ENCODE results near the gene ZBTB7C. TPM values are rescaled to one million over a fixed set of nuclear protein-coding genes. Genes with fewer than 3 reads are reported as not detected.

Gene ZBTB7C
- total RNA-seq, 2 donors from 2014 or later = not detected

- ATAC-seq = no peak
- DNase-seq (ENCODE audit: low spot score in 2 of 2) = no peak
- Mint-ChIP-seq H3K27ac (no peak overlapping the region), H3K9me3 (no peaks in the 10 kb centered on the region), H3K36me3 (no peaks in the 10 kb centered on the region)
These were observed 193.1 kb downstream of the ZBTB7C start for GRCh38 chr18:48215876-48216638.

DNA sequence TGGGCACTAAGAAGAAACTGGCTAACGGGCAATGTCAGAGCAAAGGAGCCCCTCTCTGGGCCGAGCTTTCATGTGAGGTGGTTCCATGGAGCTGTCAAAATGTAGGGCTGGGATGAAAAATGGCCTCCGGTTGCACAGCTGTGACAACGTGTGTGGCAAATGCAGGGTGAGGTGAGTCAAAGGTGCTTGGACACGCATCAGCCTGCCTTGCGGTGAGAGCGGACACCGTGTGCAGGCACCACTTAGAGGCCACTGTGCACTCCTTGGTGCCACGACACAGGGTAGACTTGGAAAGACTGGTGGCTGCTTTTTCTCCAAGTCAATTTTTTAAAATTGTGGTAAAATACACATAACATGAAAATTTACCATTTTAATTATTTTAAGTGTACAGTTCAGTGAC, 195.4 kb downstream of the ZBTB7C start:
- Mint-ChIP-seq H3K27ac (no peak overlapping the region), H3K9me3 (peaks cover 0 to 5% of the 10 kb centered on the region in 2 donors), H3K36me3 (no peaks in the 10 kb centered on the region)
- no peak for ATAC-seq
- no peak for DNase-seq (ENCODE audit: low spot score in 2 of 2)

- Mint-ChIP-seq H3K36me3 (no peaks in the 10 kb centered on the region), H3K9me3 (peaks cover 0 to 5% of the 10 kb centered on the region in 2 donors)
These were observed 200.6 kb downstream of the ZBTB7C start for GRCh38 chr18:48208432-48209140.

DNA sequence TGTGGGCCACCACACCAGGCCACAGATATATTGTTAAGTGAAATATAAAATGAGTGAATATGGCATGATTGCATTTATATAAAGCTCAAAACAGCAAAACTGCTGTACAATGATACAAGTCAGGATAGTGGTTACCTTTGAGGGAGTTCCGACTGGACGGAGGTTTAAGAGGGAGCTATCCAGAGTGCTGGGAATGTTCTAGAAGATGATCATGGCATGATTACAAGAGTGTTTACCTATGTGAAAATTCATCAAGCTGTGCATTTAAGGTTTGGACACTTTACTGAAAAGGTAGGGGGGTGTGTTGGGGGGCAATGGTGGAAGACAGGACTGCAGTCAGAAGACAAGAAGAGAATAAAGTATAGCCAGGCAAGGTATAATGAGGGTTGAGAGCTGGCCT, 201.4 kb downstream of the ZBTB7C start:
- ATAC-seq (no peak), DNase-seq (ENCODE audit: low spot score in 2 of 2) (no peak)
- H3K27ac Mint-ChIP-seq = no peak overlapping the region
- peaks cover 0 to 5% of the 10 kb centered on the region in 2 donors for H3K9me3 Mint-ChIP-seq
- no peaks in the 10 kb centered on the region for H3K36me3 Mint-ChIP-seq

More at GRCh38 chr18:48208432-48209140, 200.6 kb downstream of the ZBTB7C start:
- DNase-seq (ENCODE audit: low spot score in 2 of 2) (no peak), ATAC-seq (no peak)
- H3K27ac Mint-ChIP-seq = no peak overlapping the region

GRCh38 chr18:48206887-48207286, 202.3 kb downstream of the ZBTB7C start:
- Mint-ChIP-seq H3K9me3 (peaks cover 0 to 5% of the 10 kb centered on the region in 2 donors), H3K27ac (no peak overlapping the region), H3K36me3 (no peaks in the 10 kb centered on the region)
- ATAC-seq (no peak), DNase-seq (ENCODE audit: low spot score in 2 of 2) (no peak)

DNA sequence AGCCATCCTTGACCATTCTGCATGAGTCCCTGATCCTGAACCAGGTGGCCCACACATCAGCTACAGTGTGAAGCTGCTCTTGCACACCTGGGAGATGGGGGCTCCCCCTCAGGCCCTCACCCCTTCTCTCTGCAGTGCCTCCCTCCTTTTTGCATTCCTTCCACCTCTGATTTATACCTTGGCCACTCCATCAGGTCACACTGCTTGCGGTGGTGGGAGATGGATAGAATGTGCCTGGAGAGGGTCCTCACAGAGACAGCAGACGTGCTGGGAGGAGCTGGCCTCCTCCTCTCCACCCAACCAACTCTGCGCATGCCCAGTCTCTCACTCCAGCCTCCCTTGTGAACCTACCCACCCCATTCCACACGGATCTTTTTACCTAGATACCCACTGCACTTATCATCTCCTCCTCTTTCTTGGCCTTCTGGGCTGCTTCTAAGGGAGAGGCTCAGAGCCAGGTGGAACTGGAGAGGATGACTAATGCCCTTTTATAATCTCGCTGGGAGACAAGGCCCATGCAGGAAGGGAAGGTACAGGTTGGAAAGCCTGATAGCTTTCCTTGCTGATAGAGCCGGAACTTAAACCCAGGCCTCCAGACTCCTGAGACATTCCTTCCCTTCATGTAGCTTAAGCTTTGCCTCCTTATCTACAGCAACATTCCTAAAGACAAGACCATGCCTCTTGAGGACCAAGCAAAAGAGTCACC, 205.1 kb downstream of the ZBTB7C start:
- Mint-ChIP-seq H3K27ac (no peak overlapping the region), H3K36me3 (no peaks in the 10 kb centered on the region), H3K9me3 (no peaks in the 10 kb centered on the region)
- DNase-seq (ENCODE audit: low spot score in 2 of 2) = no peak
- ATAC-seq = no peak

GRCh38 chr18:48203288-48203945, 205.8 kb downstream of the ZBTB7C start:
- no peak for DNase-seq (ENCODE audit: low spot score in 2 of 2)

DNA sequence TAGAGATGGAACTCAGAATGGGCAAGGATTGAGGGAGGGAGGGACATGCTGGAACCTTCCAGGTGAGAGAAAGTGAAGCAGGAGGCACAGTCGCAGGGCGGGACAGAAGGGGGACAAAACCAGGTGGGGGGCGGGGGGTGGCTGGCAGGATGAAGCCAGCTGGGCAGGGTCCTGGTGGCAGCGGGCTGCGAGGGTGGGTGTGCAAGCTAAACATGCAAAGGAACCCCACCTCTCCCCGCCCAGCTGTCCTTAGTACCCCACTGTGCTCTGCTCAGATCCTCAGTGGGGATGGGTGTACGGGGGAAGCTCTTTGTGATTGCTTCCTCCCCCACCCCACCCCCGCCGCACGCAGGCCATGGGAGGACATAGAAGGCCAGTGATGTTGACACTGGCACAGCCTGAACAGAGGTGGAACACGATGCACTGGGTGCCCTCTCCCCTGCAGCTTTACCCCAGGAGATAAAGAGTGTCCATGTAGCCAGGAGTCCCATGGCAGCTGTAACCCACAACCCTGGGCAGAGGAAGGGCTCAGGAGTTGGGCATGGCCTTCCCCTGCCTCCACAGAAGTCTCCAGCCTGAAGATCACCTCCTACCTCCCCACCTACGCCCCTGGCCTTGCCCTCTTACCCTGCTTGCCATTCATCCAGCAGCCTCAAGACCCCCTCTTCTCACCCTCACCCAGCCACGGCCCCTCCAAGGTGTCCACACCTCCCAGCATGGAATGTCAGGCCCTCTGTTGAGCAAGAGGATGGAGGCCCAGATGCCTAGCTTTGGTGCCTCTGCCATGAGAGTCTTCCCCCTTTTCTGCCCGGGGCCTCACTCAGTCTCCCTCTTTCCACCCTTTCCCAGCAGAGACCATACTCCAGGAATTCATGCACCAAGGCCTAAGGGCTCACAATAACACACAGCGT, 206.6 kb downstream of the ZBTB7C start:
- Mint-ChIP-seq H3K27ac (no peak overlapping the region), H3K9me3 (no peaks in the 10 kb centered on the region), H3K36me3 (no peaks in the 10 kb centered on the region)
- DNase-seq (ENCODE audit: low spot score in 2 of 2) (no peak), ATAC-seq (no peak)

More at GRCh38 chr18:48203288-48203945, 205.8 kb downstream of the ZBTB7C start:
- H3K9me3 Mint-ChIP-seq = no peaks in the 10 kb centered on the region
- no peaks in the 10 kb centered on the region for H3K36me3 Mint-ChIP-seq
- no peak for ATAC-seq
- no peak overlapping the region for H3K27ac Mint-ChIP-seq

GRCh38 chr18:48202006-48202348, 207.2 kb downstream of the ZBTB7C start:
- ATAC-seq = no peak
- no peaks in the 10 kb centered on the region for H3K9me3 Mint-ChIP-seq

DNA sequence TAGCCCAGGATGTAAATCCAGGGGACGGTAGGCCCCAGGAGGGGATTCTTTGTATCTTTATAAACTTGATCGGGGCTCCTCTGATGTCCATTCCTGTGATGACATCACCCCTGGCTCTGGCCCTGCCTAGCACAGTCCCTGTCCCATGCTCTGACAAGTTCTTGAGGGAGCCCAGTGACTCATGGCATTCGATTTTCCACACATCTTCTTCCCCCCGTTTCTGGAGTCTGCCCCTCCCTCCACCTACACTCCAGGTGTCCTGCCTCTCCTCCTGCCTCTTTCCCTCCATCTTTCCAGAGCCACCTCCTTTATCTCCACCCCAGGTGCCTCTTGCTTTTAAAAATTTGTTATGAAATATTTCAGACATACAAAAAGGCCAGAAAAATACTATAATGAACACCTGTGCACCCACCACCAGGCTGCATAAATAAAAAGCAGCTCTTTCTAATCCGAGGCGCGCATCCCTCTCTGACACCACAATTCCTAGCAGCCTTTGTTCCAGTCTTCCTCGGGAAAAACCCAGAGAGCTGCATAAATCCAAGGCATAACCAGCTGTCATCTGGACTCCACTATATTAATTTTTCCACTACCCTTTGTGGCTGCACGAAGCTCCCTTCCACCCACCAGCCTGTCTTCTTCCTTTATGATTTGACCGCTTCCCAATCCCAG, 207.7 kb downstream of the ZBTB7C start:
- DNase-seq (ENCODE audit: low spot score in 2 of 2) = no peak
- Mint-ChIP-seq H3K9me3 (no peaks in the 10 kb centered on the region), H3K36me3 (no peaks in the 10 kb centered on the region), H3K27ac (no peak overlapping the region)
- ATAC-seq = no peak

More at GRCh38 chr18:48202006-48202348, 207.2 kb downstream of the ZBTB7C start:
- Mint-ChIP-seq H3K27ac (no peak overlapping the region), H3K36me3 (no peaks in the 10 kb centered on the region)
- DNase-seq (ENCODE audit: low spot score in 2 of 2) = no peak

GRCh38 chr18:48200631-48201336, 208.4 kb downstream of the ZBTB7C start:
- ATAC-seq (no peak), DNase-seq (ENCODE audit: low spot score in 2 of 2) (no peak)
- Mint-ChIP-seq H3K36me3 (no peaks in the 10 kb centered on the region), H3K9me3 (no peaks in the 10 kb centered on the region), H3K27ac (no peak overlapping the region)

GRCh38 chr18:48199399-48199798, 209.8 kb downstream of the ZBTB7C start:
- Mint-ChIP-seq H3K36me3 (no peaks in the 10 kb centered on the region), H3K9me3 (no peaks in the 10 kb centered on the region), H3K27ac (no peak overlapping the region)
- DNase-seq (ENCODE audit: low spot score in 2 of 2) (no peak), ATAC-seq (no peak)

DNA sequence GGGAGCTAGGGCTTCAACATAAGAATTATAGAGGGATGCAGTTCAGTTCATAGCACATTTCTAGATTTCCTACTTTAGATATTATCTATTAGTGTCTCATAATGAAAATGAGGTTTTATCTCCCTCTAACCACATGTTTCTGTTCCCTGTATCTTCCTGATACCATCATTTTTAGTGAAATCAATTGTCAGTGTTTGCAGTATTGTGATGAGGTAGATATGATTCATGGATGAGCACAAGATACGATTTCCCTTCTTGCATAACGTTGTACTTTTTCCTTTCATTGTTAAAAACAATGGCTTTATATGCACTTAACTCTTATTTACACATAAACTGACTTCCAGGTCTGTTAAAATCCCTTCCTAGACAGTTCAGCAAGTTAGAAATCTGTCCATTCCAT, 211.4 kb downstream of the ZBTB7C start:
- no peak for DNase-seq (ENCODE audit: low spot score in 2 of 2)
- no peak for ATAC-seq
- H3K27ac Mint-ChIP-seq = no peak overlapping the region
- no peaks in the 10 kb centered on the region for H3K9me3 Mint-ChIP-seq
- no peaks in the 10 kb centered on the region for H3K36me3 Mint-ChIP-seq

DNA sequence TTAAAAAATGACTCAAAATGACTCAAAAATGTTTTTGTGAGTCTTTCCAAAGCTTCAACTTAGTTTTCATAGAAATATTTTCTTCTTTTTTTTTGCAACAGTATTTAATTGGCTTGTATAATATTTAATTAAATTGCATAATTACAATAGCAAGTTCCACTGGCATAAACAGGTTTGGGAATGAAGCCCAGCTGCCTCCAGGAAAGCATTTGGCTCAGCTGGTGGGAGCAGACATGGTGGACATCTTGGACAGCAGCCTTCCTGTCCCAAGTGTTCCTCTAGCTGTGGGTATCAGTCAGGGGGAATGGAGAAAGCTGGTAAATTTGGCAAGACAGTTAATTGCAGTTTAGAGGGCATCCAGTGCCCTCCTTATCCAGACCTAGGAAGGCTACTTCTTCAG, 213.4 kb downstream of the ZBTB7C start:
- no peak for ATAC-seq
- Mint-ChIP-seq H3K9me3 (no peaks in the 10 kb centered on the region), H3K27ac (no peak overlapping the region), H3K36me3 (no peaks in the 10 kb centered on the region)
- DNase-seq (ENCODE audit: low spot score in 2 of 2) = no peak

- DNase-seq (ENCODE audit: low spot score in 2 of 2) (no peak), ATAC-seq (no peak)
- no peaks in the 10 kb centered on the region for H3K9me3 Mint-ChIP-seq
- no peak overlapping the region for H3K27ac Mint-ChIP-seq
- no peaks in the 10 kb centered on the region for H3K36me3 Mint-ChIP-seq
These were observed 214.5 kb downstream of the ZBTB7C start for GRCh38 chr18:48194591-48195181.
